A549 (cell line): ENCODE measurements around the gene CSF2. TPM values are rescaled to one million over a fixed set of nuclear protein-coding genes. Genes with fewer than 3 reads are reported as not detected.
"Not testable (repeated sequence)": the region's sequence is repeated elsewhere in the genome, so short reads cannot be mapped to it uniquely, and the experiment has no call there.

Source experiments
- ATAC-seq, 2 experiments: fragments of 200-7000 bp in 1 of 2; fragments of >200 bp in 1 of 2; cut with Nextera tagmentation in 1 of 2; cut with Tn5 transposase in 1 of 2; 3 replicates each; pipeline versions ENCODE4 v1.8.0 to v1.9.1; 2018 to 2020; ENCODE audit warnings: mild to moderate bottlenecking in 1 of 2, moderate library complexity in 1 of 2
- CTCF ChIA-PET: fragments of 300-600 bp; sonication (Branson Sonifier 250); formaldehyde crosslinking; extraction: SDS; loops from one replicate; lab custom pipeline; 2021; ENCODE audit warnings: antibody characterized with exemption, inconsistent platforms; lab: Yijun Ruan, JAX
- POLR2A ChIA-PET: fragments of 350-600 bp; formaldehyde crosslinking; extraction: SDS; loops from one replicate; lab custom pipeline; 2021; ENCODE audit warnings: antibody characterized with exemption, inconsistent platforms; lab: Yijun Ruan, JAX
- DNase-seq, 2 experiments: peaks; one replicate each; pipeline versions ENCODE4 v3.0.0 to v3.0.0-alpha.2; 2011 to 2016; ENCODE audit warnings: low read depth in 1 of 2, low spot score in 1 of 2
- FAIRE-seq: peaks from 2 replicates; lab custom pipeline; 2011; peaks lifted over from hg19 to GRCh38; lab: Jason Lieb, UNC
- H3K27ac ChIP-seq, 2 experiments: fragments of >200 bp; sonication (Bioruptor Twin); formaldehyde crosslinking; 3 replicates each; pipeline ENCODE4 v1.5.1; 2016 to 2017
- H3K4me1 ChIP-seq: fragments of >200 bp; sonication (Bioruptor Twin); formaldehyde crosslinking; 3 replicates; pipeline ENCODE4 v1.6.1; 2016
- H3K4me2 ChIP-seq: fragments of >200 bp; sonication (Bioruptor Twin); formaldehyde crosslinking; 3 replicates; pipeline ENCODE4 v1.6.1; 2016
- H3K4me3 ChIP-seq: fragments of >200 bp; sonication (Bioruptor Twin); formaldehyde crosslinking; 3 replicates; pipeline ENCODE4 v1.5.1; 2016
- H3K9me3 ChIP-seq: fragments of >200 bp; sonication (Bioruptor Twin); formaldehyde crosslinking; 3 replicates; pipeline ENCODE4 v1.6.1; 2016
- BHLHE40 ChIP-seq: IDR thresholded peaks from 2 replicates; pipeline ENCODE4 v1.6.1; 2012; ENCODE audit warnings: low read depth, low read length, inconsistent platforms
- CBX2 ChIP-seq: fragments of 200-600 bp; sonication (generic); IDR thresholded peaks from 2 replicates; pipeline ENCODE4 v1.6.1; 2016; ENCODE audit warnings: low read depth, mild to moderate bottlenecking, borderline replicate concordance
- CEBPB ChIP-seq, 2 experiments: fragments of >200 bp in 1 of 2; sonication (Bioruptor Twin) in 1 of 2; formaldehyde crosslinking in 1 of 2; IDR thresholded peaks; 2 replicates each; pipeline ENCODE4 v1.6.1; 2012 to 2016
- CHD2 ChIP-seq: fragments of 150-350 bp; IDR thresholded peaks from 2 replicates; pipeline ENCODE4 v1.6.1; 2014; ENCODE audit warnings: low read length; ENCODE audit not compliant: partially characterized antibody
- FOSL2 ChIP-seq, 2 experiments: fragments of 450-650 bp in 1 of 2; fragments of >200 bp in 1 of 2; sonication (Bioruptor Twin) in 1 of 2; formaldehyde crosslinking; IDR thresholded peaks; 2 replicates each; pipeline versions ENCODE4 v1.5.0 to v1.6.1; 2016 to 2020; ENCODE audit warnings: mild to moderate bottlenecking in 1 of 2, moderate library complexity in 1 of 2
- FOXS1 ChIP-seq: fragments of 250-450 bp; sonication (Bioruptor Pico); IDR thresholded peaks from 2 replicates; pipeline ENCODE4 v1.5.0; 2020; ENCODE audit warnings: mild to moderate bottlenecking, moderate library complexity
- GATA3 ChIP-seq: IDR thresholded peaks from 2 replicates; pipeline ENCODE4 v1.6.1; 2012; ENCODE audit warnings: borderline replicate concordance
- HDAC2 ChIP-seq: fragments of 200-600 bp; sonication (generic); IDR thresholded peaks from 2 replicates; pipeline ENCODE4 v1.6.1; 2016
- HOXA7 ChIP-seq: fragments of 250-450 bp; sonication (Bioruptor Pico); IDR thresholded peaks from 2 replicates; pipeline ENCODE4 v1.5.0; 2020; ENCODE audit warnings: mild to moderate bottlenecking, moderate library complexity
- HOXB13 ChIP-seq: fragments of 250-450 bp; sonication (Bioruptor Pico); IDR thresholded peaks from 2 replicates; pipeline ENCODE4 v1.5.0; 2020; ENCODE audit warnings: low read depth, mild to moderate bottlenecking, moderate library complexity
- JUN ChIP-seq, 2 experiments: fragments of >200 bp; sonication (Bioruptor Twin); formaldehyde crosslinking; IDR thresholded peaks; 2 replicates in 1 of 2; 3 replicates in 1 of 2; pipeline ENCODE4 v1.6.1; 2016 to 2017
- KDM1A ChIP-seq: fragments of 200-600 bp; sonication (generic); IDR thresholded peaks from 2 replicates; pipeline ENCODE4 v1.6.1; 2016; ENCODE audit warnings: low read depth, mild to moderate bottlenecking
- KDM5A ChIP-seq: fragments of 200-600 bp; sonication (generic); IDR thresholded peaks from 2 replicates; pipeline ENCODE4 v1.6.1; 2016; ENCODE audit warnings: antibody characterized with exemption, mild to moderate bottlenecking
- PHF8 ChIP-seq: fragments of 200-600 bp; sonication (generic); IDR thresholded peaks from 2 replicates; pipeline ENCODE4 v1.6.1; 2016; ENCODE audit warnings: low read depth, mild to moderate bottlenecking, antibody characterized with exemption, moderate library complexity, borderline replicate concordance
- POLR2A ChIP-seq: IDR thresholded peaks from 2 replicates; pipeline ENCODE4 v1.6.1; 2012; ENCODE audit warnings: mild to moderate bottlenecking, low read length
- RAD21 ChIP-seq, 2 experiments: fragments of >200 bp in 1 of 2; sonication (Bioruptor Twin) in 1 of 2; formaldehyde crosslinking in 1 of 2; IDR thresholded peaks in 1 of 2; conservative IDR thresholded peaks in 1 of 2; 2 replicates in 1 of 2; 3 replicates in 1 of 2; pipeline ENCODE4 v1.6.1; 2012 to 2018; ENCODE audit warnings: inconsistent platforms in 1 of 2
- RFX5 ChIP-seq: fragments of 450-650 bp; IDR thresholded peaks from 2 replicates; pipeline ENCODE4 v1.7.1; 2014; ENCODE audit warnings: antibody characterized with exemption, mild to moderate bottlenecking, moderate library complexity
- SMC3 ChIP-seq: fragments of >200 bp; sonication (Bioruptor Twin); formaldehyde crosslinking; IDR thresholded peaks from 3 replicates; pipeline ENCODE4 v1.6.1; 2018; ENCODE audit warnings: inconsistent platforms
- SREBF2 ChIP-seq: fragments of 450-650 bp; IDR thresholded peaks from 2 replicates; pipeline ENCODE4 v1.6.1; 2014; ENCODE audit warnings: mild to moderate bottlenecking, moderate library complexity
- ZC3H11A ChIP-seq: fragments of 450-650 bp; IDR thresholded peaks from 2 replicates; pipeline ENCODE4 v1.6.1; 2014; ENCODE audit warnings: antibody characterized with exemption, mild to moderate bottlenecking
- ZSCAN20 ChIP-seq: fragments of 250-450 bp; sonication (Bioruptor Pico); IDR thresholded peaks from 2 replicates; pipeline ENCODE4 v1.8.0; 2022; ENCODE audit warnings: mild to moderate bottlenecking, moderate library complexity
- WGBS: methylation state at CpG from one replicate; pipeline ENCODE4 v1.1.6; 2017; ENCODE audit errors: missing lambda C conversion rate; 5-methylcytosine and 5-hydroxymethylcytosine counted together
- polyA plus RNA-seq, 4 experiments: library from polyadenylated mRNA; depleted of rRNA in 3 of 4; stranded (reverse); fragments of >200 nt; fragmentation: RNase III in 1 of 4; extraction: RNeasy Plus Mini Kit Qiagen cat#74134 plus additional on column Dnase treatment in 1 of 4; gene quantifications; 2 replicates in 3 of 4; 3 replicates in 1 of 4; pipeline ENCODE4 v1.2.3, GENCODE V29; 2011 to 2017
- TF ChIP-seq, protein P1 (sequence below): IDR thresholded peaks from 2 replicates; pipeline ENCODE4 v1.6.1; 2012; ENCODE audit warnings: low read depth, borderline replicate concordance
- TF ChIP-seq, protein P2 (sequence below): fragments of >200 bp; sonication (Bioruptor Twin); formaldehyde crosslinking; IDR thresholded peaks from 2 replicates; pipeline ENCODE4 v1.6.1; 2016
- TF ChIP-seq, protein P3 (sequence below): fragments of >200 bp; sonication (Bioruptor Twin); formaldehyde crosslinking; IDR thresholded peaks from 3 replicates; pipeline ENCODE4 v1.5.1; 2016
- TF ChIP-seq, protein P4 (sequence below): fragments of 250-450 bp; sonication (Bioruptor Pico); IDR thresholded peaks from 2 replicates; pipeline ENCODE4 v1.5.0; 2020; ENCODE audit warnings: low read depth, mild to moderate bottlenecking, moderate library complexity

The CSF2 gene
- polyA plus RNA-seq, 2 of the 4 experiments (the other 2 are of a cell fraction): not detected

DNA sequence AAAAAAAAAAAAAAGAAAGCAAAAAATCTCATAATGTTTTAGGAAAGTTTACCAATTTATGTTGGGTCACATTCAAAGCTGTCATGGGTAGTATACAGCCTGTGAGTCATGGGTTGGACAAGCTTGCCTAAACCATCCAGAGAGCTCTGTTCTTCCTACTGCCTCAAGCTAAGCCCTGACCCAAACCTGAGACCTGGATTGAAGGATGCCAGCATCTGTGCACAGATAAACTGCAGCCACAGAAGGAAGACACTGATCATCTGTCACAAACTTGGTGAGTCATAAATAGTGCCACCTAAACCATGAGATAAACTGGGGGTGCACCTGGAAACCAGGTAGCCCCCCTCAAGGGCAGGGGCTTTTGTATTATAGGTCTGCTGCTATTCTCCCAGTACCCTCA lies 31.0 kb downstream of the CSF2 start:
- no peak for FAIRE-seq
- Histone ChIP-seq H3K27ac (no peak overlapping the region), H3K4me3 (no peak overlapping the region), H3K9me3 (no peaks in the 10 kb centered on the region; the same call in 2 of the 3 replicates), H3K4me2 (no peak overlapping the region), H3K4me1 (peaks cover 21% of the 10 kb centered on the region)
- POLR2A ChIA-PET: no interaction called here
- ATAC-seq: no peak
- CTCF ChIA-PET: interaction anchor here (1.6 to 2.8 kb wide), 3 partner anchors 10 to 39 kb away, joined by 3 to 9 read pairs (median 8); no protein-coding TSS in a partner anchor
- no peak for TF ChIP-seq RAD21 (conservative IDR thresholded peaks at IDR 0.05 in 1 of 2, IDR thresholded peaks at IDR 0.05 in 1 of 2)
- TF ChIP-seq BHLHE40: no peak
- TF ChIP-seq, protein P1, sequence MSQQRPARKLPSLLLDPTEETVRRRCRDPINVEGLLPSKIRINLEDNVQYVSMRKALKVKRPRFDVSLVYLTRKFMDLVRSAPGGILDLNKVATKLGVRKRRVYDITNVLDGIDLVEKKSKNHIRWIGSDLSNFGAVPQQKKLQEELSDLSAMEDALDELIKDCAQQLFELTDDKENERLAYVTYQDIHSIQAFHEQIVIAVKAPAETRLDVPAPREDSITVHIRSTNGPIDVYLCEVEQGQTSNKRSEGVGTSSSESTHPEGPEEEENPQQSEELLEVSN: no peak
- TF ChIP-seq RFX5: no peak
- no peak for TF ChIP-seq POLR2A
- TF ChIP-seq KDM5A: no peak
- TF ChIP-seq HOXA7 (CRISPR knock-in tag): no peak
- TF ChIP-seq, protein P2, sequence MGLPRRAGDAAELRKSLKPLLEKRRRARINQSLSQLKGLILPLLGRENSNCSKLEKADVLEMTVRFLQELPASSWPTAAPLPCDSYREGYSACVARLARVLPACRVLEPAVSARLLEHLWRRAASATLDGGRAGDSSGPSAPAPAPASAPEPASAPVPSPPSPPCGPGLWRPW: no peak
- TF ChIP-seq CHD2: no peak
- no peak for TF ChIP-seq HOXB13 (CRISPR knock-in tag)
- no peak for TF ChIP-seq PHF8
- TF ChIP-seq, protein P3, sequence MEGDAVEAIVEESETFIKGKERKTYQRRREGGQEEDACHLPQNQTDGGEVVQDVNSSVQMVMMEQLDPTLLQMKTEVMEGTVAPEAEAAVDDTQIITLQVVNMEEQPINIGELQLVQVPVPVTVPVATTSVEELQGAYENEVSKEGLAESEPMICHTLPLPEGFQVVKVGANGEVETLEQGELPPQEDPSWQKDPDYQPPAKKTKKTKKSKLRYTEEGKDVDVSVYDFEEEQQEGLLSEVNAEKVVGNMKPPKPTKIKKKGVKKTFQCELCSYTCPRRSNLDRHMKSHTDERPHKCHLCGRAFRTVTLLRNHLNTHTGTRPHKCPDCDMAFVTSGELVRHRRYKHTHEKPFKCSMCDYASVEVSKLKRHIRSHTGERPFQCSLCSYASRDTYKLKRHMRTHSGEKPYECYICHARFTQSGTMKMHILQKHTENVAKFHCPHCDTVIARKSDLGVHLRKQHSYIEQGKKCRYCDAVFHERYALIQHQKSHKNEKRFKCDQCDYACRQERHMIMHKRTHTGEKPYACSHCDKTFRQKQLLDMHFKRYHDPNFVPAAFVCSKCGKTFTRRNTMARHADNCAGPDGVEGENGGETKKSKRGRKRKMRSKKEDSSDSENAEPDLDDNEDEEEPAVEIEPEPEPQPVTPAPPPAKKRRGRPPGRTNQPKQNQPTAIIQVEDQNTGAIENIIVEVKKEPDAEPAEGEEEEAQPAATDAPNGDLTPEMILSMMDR: no peak
- TF ChIP-seq, protein P4, sequence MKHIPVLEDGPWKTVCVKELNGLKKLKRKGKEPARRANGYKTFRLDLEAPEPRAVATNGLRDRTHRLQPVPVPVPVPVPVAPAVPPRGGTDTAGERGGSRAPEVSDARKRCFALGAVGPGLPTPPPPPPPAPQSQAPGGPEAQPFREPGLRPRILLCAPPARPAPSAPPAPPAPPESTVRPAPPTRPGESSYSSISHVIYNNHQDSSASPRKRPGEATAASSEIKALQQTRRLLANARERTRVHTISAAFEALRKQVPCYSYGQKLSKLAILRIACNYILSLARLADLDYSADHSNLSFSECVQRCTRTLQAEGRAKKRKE: no peak
- DNase-seq: no peak

DNA sequence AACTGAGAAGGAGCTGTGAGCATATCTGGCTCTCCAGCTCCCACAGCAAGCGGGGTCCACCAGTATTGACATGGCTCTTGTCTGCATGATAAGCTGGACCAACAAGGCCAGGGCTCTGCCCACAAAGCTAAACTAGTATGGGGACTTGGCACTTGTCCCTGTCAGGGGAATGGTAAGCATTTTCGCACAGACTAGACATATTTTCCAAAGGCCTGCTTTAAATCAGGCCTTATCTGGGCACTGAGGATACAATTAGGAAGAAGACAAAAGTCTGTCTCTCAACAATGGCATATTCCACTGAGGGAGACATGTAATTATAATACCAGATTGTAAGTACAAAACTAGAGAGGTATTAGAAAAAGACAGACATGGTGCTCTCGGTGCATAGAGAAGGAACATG lies 32.1 kb downstream of the CSF2 start:
- H3K9me3 ChIP-seq: no peaks in the 10 kb centered on the region; the same call in 2 of the 3 replicates
- TF ChIP-seq CEBPB (IDR thresholded peaks at IDR 0.05) (no peak), GATA3 (no peak), HDAC2 (no peak), FOSL2 (IDR thresholded peaks at IDR 0.05) (no peak), FOSL2 (CRISPR knock-in tag; IDR thresholded peaks at IDR 0.05) (no peak), ZC3H11A (no peak), JUN (IDR thresholded peaks at IDR 0.05) (no peak), SREBF2 (no peak), CBX2 (no peak), ZSCAN20 (CRISPR knock-in tag) (no peak), FOXS1 (no peak), SMC3 (no peak), KDM1A (no peak)
- ChIA-PET POLR2A (no interaction called here), CTCF (interaction anchor here (1.0 to 1.6 kb wide), 2 partner anchors 9 to 17 kb away, joined by 3 read pairs; no protein-coding TSS in a partner anchor)
- no peak overlapping the region for H3K27ac ChIP-seq
- ATAC-seq (no peak), DNase-seq (no peak), FAIRE-seq (no peak)
- 85% methylated on average over 3 of the region's 3 CpGs for WGBS
- H3K4me3 ChIP-seq: no peak overlapping the region
- peaks cover 21% of the 10 kb centered on the region for H3K4me1 ChIP-seq
- H3K4me2 ChIP-seq: no peak overlapping the region

DNA sequence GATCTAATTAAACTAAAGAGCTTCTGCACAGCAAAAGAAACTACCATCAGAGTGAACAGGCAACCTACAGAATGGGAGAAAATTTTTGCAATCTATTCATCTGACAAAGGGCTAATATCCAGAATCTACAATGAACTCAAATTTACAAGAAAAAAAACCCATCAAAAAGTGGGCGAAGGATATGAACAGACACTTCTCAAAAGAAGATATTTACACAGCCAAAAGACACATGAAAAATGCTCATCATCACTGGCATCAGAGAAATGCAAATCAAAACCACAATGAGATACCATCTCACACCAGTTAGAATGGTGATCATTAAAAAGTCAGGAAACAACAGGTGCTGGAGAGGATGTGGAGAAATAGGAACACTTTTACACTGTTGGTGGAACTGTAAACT lies 34.9 kb downstream of the CSF2 start:
- CTCF ChIA-PET, ATAC-seq, POLR2A ChIA-PET, DNase-seq, H3K27ac ChIP-seq, FAIRE-seq, H3K4me2 ChIP-seq, H3K4me3 ChIP-seq, H3K9me3 ChIP-seq: not testable (repeated sequence)
- WGBS: 96% methylated on average over 1 of the region's 1 CpG
- H3K4me1 ChIP-seq: peaks cover 12% of the 10 kb centered on the region

DNA sequence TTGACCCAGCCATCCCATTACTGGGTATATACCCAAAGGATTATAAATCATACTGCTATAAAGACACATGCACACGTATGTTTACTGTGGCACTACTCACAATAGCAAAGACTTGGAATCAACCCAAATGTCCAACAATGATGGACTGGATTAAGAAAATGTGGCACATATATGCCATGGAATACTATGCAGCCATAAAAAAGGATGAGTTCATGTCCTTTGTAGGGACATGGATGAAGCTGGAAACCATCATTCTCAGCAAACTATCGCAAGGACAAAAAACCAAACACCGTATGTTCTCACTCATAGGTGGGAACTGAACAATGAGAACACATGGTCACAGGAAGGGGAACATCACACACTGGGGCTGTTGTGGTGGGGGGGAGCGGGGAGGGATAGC lies 35.4 kb downstream of the CSF2 start:
- WGBS: 74% methylated on average over 4 of the region's 4 CpGs
- CTCF ChIA-PET: interaction anchor here (3.0 kb wide), 1 partner anchor 45 kb away, joined by 13 read pairs; no protein-coding TSS in a partner anchor
- FAIRE-seq, H3K4me2 ChIP-seq, H3K4me1 ChIP-seq, H3K9me3 ChIP-seq, ATAC-seq, DNase-seq, H3K4me3 ChIP-seq, POLR2A ChIA-PET, H3K27ac ChIP-seq: not testable (repeated sequence)
